Nephron progenitor cell (in vitro differentiated cells): ENCODE results near the gene PMM2.
A peak's percentile ranks its signal among the peaks of the same experiment; 100 is the strongest.
"Not testable (repeated sequence)": the region's sequence is repeated elsewhere in the genome, so short reads cannot be mapped to it uniquely, and the experiment has no call there.

Experiments
- DNase-seq: peaks from one replicate; pipeline ENCODE4 v3.0.0; 2021
- H3K27ac Mint-ChIP-seq: 2 replicates; pipeline ENCODE4 v1.8.0; 2021; ENCODE audit warnings: mild to moderate bottlenecking, moderate library complexity, mixed read lengths
- H3K27me3 Mint-ChIP-seq: 2 replicates; pipeline ENCODE4 v1.8.0; 2021; ENCODE audit warnings: mild to moderate bottlenecking, low read depth, mixed read lengths; ENCODE audit not compliant: poor library complexity
- H3K36me3 Mint-ChIP-seq: 2 replicates; pipeline ENCODE4 v1.8.0; 2021; ENCODE audit warnings: low read depth, mixed read lengths
- H3K4me1 Mint-ChIP-seq: 2 replicates; pipeline ENCODE4 v1.8.0; 2021; ENCODE audit warnings: mixed read lengths
- H3K4me3 Mint-ChIP-seq: 2 replicates; pipeline ENCODE4 v1.8.0; 2021; ENCODE audit warnings: mild to moderate bottlenecking, moderate library complexity, mixed read lengths
- H3K9me3 Mint-ChIP-seq: 2 replicates; pipeline ENCODE4 v1.8.0; 2021; ENCODE audit warnings: mild to moderate bottlenecking, moderate library complexity, mixed read lengths
- CTCF ChIP-seq: fragments of 200-600 bp; sonication (generic); IDR thresholded peaks from 2 replicates; pipeline ENCODE4 v1.5.0; 2021; ENCODE audit warnings: antibody characterized with exemption

PMM2 gene

GRCh38 chr16:8797364-8798173 lies at the start of gene PMM2, which contains the start of gene TMEM186:
TSS of gene PMM2 (plus strand) at chr16:8797839. CDS start at chr16:8797883, 44 bp downstream.
TSS of gene TMEM186 (minus strand) at chr16:8797639. CDS start at chr16:8797614, 25 bp downstream.
- peak within 1 kb of the TSS; percentile 96 for H3K27ac Mint-ChIP-seq
- peak within 1 kb of the TSS; percentile 93 for H3K4me3 Mint-ChIP-seq
- peaks cover 6% of the 10 kb centered on the region for H3K27me3 Mint-ChIP-seq
- TF ChIP-seq CTCF: no peak
- peaks cover 39% of the 10 kb centered on the region for H3K4me1 Mint-ChIP-seq
- DNase-seq: peak; percentile 89
- H3K9me3 Mint-ChIP-seq: no peaks in the 10 kb centered on the region
- H3K36me3 Mint-ChIP-seq: peaks cover 8% of the 10 kb centered on the region

GRCh38 chr16:8748944-8749343 lies 48.7 kb upstream of the PMM2 start:
- not testable (repeated sequence) for H3K4me1 Mint-ChIP-seq, H3K27me3 Mint-ChIP-seq, H3K27ac Mint-ChIP-seq, H3K9me3 Mint-ChIP-seq, H3K4me3 Mint-ChIP-seq, DNase-seq
- H3K36me3 Mint-ChIP-seq: peaks cover 33% of the 10 kb centered on the region

- Mint-ChIP-seq H3K9me3 (no peaks in the 10 kb centered on the region), H3K36me3 (peaks cover 35% of the 10 kb centered on the region), H3K4me3 (no peak overlapping the region), H3K4me1 (no peaks in the 10 kb centered on the region), H3K27ac (no peak overlapping the region), H3K27me3 (peaks cover 2% of the 10 kb centered on the region)
- no peak for TF ChIP-seq CTCF
- DNase-seq: no peak
Measured at GRCh38 chr16:8751481-8752311, 45.9 kb upstream of the PMM2 start.

- no peak for TF ChIP-seq CTCF
- no peak overlapping the region for H3K27ac Mint-ChIP-seq
- H3K36me3 Mint-ChIP-seq: peaks cover 37% of the 10 kb centered on the region
- no peaks in the 10 kb centered on the region for H3K9me3 Mint-ChIP-seq
- DNase-seq: no peak
- no peaks in the 10 kb centered on the region for H3K4me1 Mint-ChIP-seq
- no peak overlapping the region for H3K4me3 Mint-ChIP-seq
- peaks cover 2% of the 10 kb centered on the region for H3K27me3 Mint-ChIP-seq
Measured at GRCh38 chr16:8752706-8753105, 44.9 kb upstream of the PMM2 start.

- H3K36me3 Mint-ChIP-seq: peaks cover 46% of the 10 kb centered on the region
- H3K4me1 Mint-ChIP-seq: no peaks in the 10 kb centered on the region
- H3K27ac Mint-ChIP-seq: peak overlapping the region; percentile 13
- no peaks in the 10 kb centered on the region for H3K9me3 Mint-ChIP-seq
- H3K4me3 Mint-ChIP-seq: no peak overlapping the region
- H3K27me3 Mint-ChIP-seq: peaks cover 2% of the 10 kb centered on the region
- TF ChIP-seq CTCF: no peak
- no peak for DNase-seq
Measured at GRCh38 chr16:8753416-8754054, 44.1 kb upstream of the PMM2 start.

- Mint-ChIP-seq H3K36me3 (peaks cover 60% of the 10 kb centered on the region), H3K4me1 (no peaks in the 10 kb centered on the region), H3K4me3 (no peak overlapping the region), H3K27ac (no peak overlapping the region), H3K9me3 (no peaks in the 10 kb centered on the region), H3K27me3 (peaks cover 8% of the 10 kb centered on the region)
- DNase-seq: no peak
- TF ChIP-seq CTCF: no peak
Measured at GRCh38 chr16:8756755-8757154, 40.9 kb upstream of the PMM2 start.
